Lower lobe of right lung (tissue), 2 donors: ENCODE data around the gene ANGPTL1. TPM values are rescaled to one million over a fixed set of nuclear protein-coding genes. Genes with fewer than 3 reads are reported as not detected.

Source experiments
- ATAC-seq, 2 donors: fragments of 200-7000 bp; cut with Tn5 transposase; one replicate each; pipeline ENCODE4 v1.9.1; 2020 to 2022; ENCODE audit warnings: mild to moderate bottlenecking in 2 of 2, moderate library complexity in 2 of 2
- DNase-seq: peaks from one replicate; pipeline ENCODE4 v3.0.0-alpha.2; 2020
- H3K27ac ChIP-seq: fragments of 200-600 bp; one replicate; pipeline ENCODE4 v1.8.0; 2022
- H3K27me3 ChIP-seq: fragments of 200-600 bp; one replicate; pipeline ENCODE4 v1.8.0; 2022; ENCODE audit warnings: low read depth
- H3K36me3 ChIP-seq: fragments of 200-600 bp; one replicate; pipeline ENCODE4 v1.8.0; 2022; ENCODE audit warnings: mild to moderate bottlenecking
- H3K4me1 ChIP-seq: fragments of 200-600 bp; one replicate; pipeline ENCODE4 v1.8.0; 2022
- H3K4me3 ChIP-seq: fragments of 200-600 bp; one replicate; pipeline ENCODE4 v1.8.0; 2022; ENCODE audit warnings: mild to moderate bottlenecking
- H3K9me3 ChIP-seq: fragments of 200-600 bp; one replicate; pipeline ENCODE4 v1.8.0; 2022
- intact Hi-C: fragments of 100-400 bp; cut with DNase I; formaldehyde crosslinking; loops from one replicate; pipeline ENCODE4 v1.11.0; 2022
- total RNA-seq: library from RNA; stranded (reverse); fragmentation: NEBNext Ultra II Directional; extraction: Animal tissue kit (Norgen Biotek cat#: 25700); gene quantifications from one replicate; pipeline ENCODE4 v1.2.1, GENCODE V29; 2021
- TF ChIP-seq, protein P1 (sequence below): fragments of 200-600 bp; IDR thresholded peaks from one replicate; pipeline ENCODE4 v1.8.0; 2022; ENCODE audit warnings: antibody characterized with exemption, mild to moderate bottlenecking
- donor health status: DM: no; HTN: yes; CAD: no; lungs with severe emphysema.

ANGPTL1 gene
- total RNA-seq, 1 donor from 2014 or later = 12.3 TPM

DNA sequence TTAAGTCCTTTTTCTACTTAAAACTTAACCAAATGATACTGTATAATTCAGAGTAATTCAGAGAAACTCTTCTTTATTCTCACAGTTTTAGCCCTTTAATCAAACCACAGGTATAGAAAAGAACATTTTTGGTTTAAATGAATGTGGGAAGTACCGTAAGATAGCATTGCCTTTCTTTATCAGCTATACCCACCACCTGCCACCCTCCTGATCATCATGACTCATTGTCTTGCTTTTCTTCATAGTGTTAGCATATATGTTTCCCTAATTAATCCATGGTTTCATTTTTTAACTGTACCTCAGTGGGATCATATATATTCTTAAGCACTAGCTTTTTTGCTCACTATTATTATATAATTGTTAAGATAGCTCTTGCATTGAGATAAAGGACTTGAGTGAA is 27.5 kb upstream of the ANGPTL1 start:
- DNase-seq (no peak), ATAC-seq (no peak)
- Histone ChIP-seq H3K9me3 (no peaks in the 10 kb centered on the region), H3K4me1 (no peaks in the 10 kb centered on the region), H3K27me3 (no peaks in the 10 kb centered on the region), H3K36me3 (no peaks in the 10 kb centered on the region), H3K4me3 (no peak overlapping the region), H3K27ac (no peak overlapping the region)
- intact Hi-C loops = no loop called here
- TF ChIP-seq, protein P1, sequence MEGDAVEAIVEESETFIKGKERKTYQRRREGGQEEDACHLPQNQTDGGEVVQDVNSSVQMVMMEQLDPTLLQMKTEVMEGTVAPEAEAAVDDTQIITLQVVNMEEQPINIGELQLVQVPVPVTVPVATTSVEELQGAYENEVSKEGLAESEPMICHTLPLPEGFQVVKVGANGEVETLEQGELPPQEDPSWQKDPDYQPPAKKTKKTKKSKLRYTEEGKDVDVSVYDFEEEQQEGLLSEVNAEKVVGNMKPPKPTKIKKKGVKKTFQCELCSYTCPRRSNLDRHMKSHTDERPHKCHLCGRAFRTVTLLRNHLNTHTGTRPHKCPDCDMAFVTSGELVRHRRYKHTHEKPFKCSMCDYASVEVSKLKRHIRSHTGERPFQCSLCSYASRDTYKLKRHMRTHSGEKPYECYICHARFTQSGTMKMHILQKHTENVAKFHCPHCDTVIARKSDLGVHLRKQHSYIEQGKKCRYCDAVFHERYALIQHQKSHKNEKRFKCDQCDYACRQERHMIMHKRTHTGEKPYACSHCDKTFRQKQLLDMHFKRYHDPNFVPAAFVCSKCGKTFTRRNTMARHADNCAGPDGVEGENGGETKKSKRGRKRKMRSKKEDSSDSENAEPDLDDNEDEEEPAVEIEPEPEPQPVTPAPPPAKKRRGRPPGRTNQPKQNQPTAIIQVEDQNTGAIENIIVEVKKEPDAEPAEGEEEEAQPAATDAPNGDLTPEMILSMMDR = no peak

DNA sequence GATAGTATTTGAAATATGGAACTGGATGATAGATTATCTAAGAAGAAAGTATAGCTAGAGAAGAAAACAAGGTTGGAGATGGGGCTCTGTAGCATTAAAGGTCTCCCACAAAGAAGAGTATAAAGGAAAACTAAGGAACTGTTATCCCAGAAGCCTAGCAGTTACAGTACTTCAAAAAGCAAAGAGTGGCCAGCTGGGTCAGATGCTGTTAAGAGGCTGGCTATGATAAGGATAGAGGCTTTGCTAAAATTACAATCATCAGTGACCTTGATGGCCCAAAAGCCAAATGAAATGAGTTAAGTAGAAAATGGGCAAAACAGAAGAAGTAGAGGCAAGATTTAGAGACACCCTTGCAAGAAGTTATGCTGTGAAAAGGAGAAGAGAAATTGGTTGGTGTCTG is 25.1 kb upstream of the ANGPTL1 start:
- TF ChIP-seq, protein P1 = no peak
- ATAC-seq = no peak
- DNase-seq = no peak
- no peak overlapping the region for H3K4me3 ChIP-seq
- no peaks in the 10 kb centered on the region for H3K9me3 ChIP-seq
- intact Hi-C loops = no loop called here
- H3K4me1 ChIP-seq = no peaks in the 10 kb centered on the region
- H3K27me3 ChIP-seq = no peaks in the 10 kb centered on the region
- H3K27ac ChIP-seq = no peak overlapping the region
- H3K36me3 ChIP-seq = no peaks in the 10 kb centered on the region

DNA sequence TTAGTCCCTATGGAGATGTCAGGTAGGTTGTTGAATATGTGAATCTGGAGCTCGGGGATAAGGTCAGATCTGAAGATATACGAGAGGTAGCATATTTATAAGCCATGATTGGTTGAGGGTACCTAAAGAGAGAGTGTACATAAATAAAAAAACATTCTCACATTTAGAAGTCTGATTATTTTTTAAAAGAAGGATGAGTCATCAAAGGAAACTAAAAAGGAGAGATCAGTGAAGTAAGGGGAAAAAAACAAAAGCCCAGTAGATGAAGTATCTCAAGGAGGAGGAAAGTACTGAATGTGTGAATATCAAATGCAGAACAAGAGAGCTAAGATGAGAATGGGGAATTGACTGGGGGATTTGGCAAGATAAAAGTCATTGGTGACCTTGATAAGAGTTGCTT is 15.7 kb upstream of the ANGPTL1 start:
- Histone ChIP-seq H3K36me3 (no peaks in the 10 kb centered on the region), H3K27ac (no peak overlapping the region), H3K4me1 (no peaks in the 10 kb centered on the region), H3K4me3 (no peak overlapping the region), H3K27me3 (no peaks in the 10 kb centered on the region), H3K9me3 (no peaks in the 10 kb centered on the region)
- TF ChIP-seq, protein P1 = no peak
- DNase-seq (no peak), ATAC-seq (no peak)
- intact Hi-C loops = no loop called here

DNA sequence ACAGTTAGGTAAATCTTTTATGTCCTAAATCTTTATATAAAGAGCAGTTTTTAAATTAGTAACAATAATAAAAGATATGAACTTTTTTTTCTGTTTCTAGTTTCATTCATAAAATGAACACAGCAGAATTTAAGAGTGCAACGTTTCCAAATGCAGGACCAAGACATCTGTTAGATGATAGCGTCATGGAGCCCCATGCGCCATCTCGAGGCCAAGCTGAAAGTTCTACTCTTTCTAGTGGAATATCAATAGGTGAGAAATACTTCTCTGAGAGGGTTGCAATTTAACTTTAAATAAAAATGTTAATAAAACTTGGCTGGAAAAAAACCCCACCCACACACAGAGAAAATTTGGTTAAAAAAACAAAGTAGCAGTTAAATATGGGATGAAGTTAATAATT is 15.0 kb upstream of the ANGPTL1 start:
- no peaks in the 10 kb centered on the region for H3K9me3 ChIP-seq
- H3K36me3 ChIP-seq = no peaks in the 10 kb centered on the region
- ATAC-seq = no peak
- intact Hi-C loops = no loop called here
- DNase-seq = no peak
- no peak overlapping the region for H3K27ac ChIP-seq
- TF ChIP-seq, protein P1 = no peak
- no peaks in the 10 kb centered on the region for H3K27me3 ChIP-seq
- no peak overlapping the region for H3K4me3 ChIP-seq
- no peaks in the 10 kb centered on the region for H3K4me1 ChIP-seq

DNA sequence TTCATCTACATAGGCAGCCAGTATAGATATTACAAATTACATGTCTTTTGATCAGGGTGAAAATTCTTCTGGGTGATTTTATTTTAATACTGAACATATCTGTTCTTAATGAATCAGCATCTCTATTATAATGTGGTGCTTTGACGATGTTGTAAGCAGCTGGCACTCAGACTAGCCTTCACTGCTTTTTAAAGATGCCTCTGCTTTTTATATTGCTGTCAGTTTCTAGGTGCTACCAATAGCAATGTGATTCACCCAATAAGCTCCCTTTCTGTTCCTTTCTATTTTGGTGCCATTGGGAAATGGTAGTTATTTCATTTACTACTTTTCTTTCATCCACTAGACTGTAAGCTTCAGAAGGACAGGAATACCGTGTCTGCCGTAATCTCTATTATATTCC is 11.1 kb upstream of the ANGPTL1 start:
- no peaks in the 10 kb centered on the region for H3K36me3 ChIP-seq
- TF ChIP-seq, protein P1 = no peak
- no peaks in the 10 kb centered on the region for H3K9me3 ChIP-seq
- H3K4me3 ChIP-seq = no peak overlapping the region
- H3K27ac ChIP-seq = no peak overlapping the region
- no peaks in the 10 kb centered on the region for H3K4me1 ChIP-seq
- no peak for DNase-seq
- ATAC-seq = no peak
- no peaks in the 10 kb centered on the region for H3K27me3 ChIP-seq
- intact Hi-C loops = no loop called here

DNA sequence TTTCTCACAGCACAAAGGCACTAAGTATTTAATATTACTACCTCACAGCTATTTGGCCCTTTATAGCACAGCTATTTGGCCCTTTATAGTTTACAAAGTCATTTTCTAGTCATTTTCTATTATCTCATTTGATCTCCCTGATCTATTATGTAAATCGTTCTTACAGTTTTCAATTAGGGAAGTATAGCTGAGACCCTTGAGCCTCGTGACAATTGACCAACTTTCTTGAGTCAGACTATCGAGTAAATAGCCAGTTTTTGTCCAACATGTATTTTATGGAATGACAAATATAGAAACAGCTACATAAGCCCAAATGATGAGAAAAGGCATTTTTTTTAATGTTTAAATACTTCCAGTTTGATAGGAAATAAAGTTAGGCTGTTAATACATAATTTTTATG is 7.0 kb upstream of the ANGPTL1 start:
- no peak overlapping the region for H3K4me3 ChIP-seq
- intact Hi-C loops = no loop called here
- TF ChIP-seq, protein P1 = no peak
- no peaks in the 10 kb centered on the region for H3K36me3 ChIP-seq
- ATAC-seq = no peak
- no peaks in the 10 kb centered on the region for H3K4me1 ChIP-seq
- no peak overlapping the region for H3K27ac ChIP-seq
- no peak for DNase-seq
- no peaks in the 10 kb centered on the region for H3K27me3 ChIP-seq
- no peaks in the 10 kb centered on the region for H3K9me3 ChIP-seq
